HUES6 (cell line): Measurements from ENCODE around the gene EFHC1.
A peak's percentile ranks its signal among the peaks of the same experiment; 100 is the strongest.

Experiments
- H3K27ac ChIP-seq: 2 replicates; pipeline ENCODE4 v1.7.0; 2013; ENCODE audit warnings: low read depth, mild to moderate bottlenecking, low read length, inconsistent platforms
- H3K27me3 ChIP-seq: 2 replicates; pipeline ENCODE4 v1.6.1; 2013; ENCODE audit warnings: low read length; ENCODE audit not compliant: control insufficient read depth, insufficient read depth
- H3K36me3 ChIP-seq: 2 replicates; pipeline ENCODE4 v1.6.1; 2013; ENCODE audit warnings: low read length; ENCODE audit not compliant: control insufficient read depth, insufficient read depth
- H3K4me1 ChIP-seq: 2 replicates; pipeline ENCODE4 v1.6.1; 2013; ENCODE audit warnings: low read length; ENCODE audit not compliant: control insufficient read depth, insufficient read depth
- H3K4me3 ChIP-seq: 2 replicates; pipeline ENCODE4 v1.5.1; 2013; ENCODE audit warnings: low read depth, low read length
- H3K9ac ChIP-seq: one replicate; pipeline ENCODE4 v1.6.1; 2013; ENCODE audit warnings: mild to moderate bottlenecking, low read length
- H3K9me3 ChIP-seq: 2 replicates; pipeline ENCODE4 v1.6.1; 2013; ENCODE audit warnings: low read depth, low read length; ENCODE audit not compliant: control insufficient read depth, insufficient read depth

The EFHC1 gene

DNA sequence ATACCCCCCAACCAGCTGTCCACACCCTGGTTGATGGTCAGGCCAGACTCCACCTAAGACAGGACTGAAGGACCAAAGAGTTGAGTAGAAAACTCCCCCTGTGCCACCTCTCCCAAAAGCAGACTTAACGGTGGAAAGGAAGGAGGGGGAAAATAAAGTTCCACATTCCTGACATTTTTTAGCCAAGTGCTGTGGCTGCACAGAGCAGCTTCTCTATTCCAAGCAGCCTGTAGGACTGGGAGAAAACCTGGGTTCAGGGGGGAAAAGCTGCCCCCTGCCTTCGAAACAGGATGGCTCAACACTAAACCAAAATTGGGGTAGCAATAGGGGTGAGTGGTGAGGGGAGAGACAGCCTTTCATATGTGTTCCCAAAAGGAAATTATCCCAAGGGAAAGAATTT lies 153.2 kb downstream of the EFHC1 start:
- Histone ChIP-seq H3K27ac (no peak overlapping the region), H3K4me1 (peaks cover 62% of the 10 kb centered on the region), H3K9ac (no peak overlapping the region), H3K9me3 (no peaks in the 10 kb centered on the region), H3K4me3 (peak overlapping the region; percentile 27; the same call in 1 of the 2 replicates), H3K36me3 (no peaks in the 10 kb centered on the region), H3K27me3 (no peaks in the 10 kb centered on the region)
